ENCODE data around the gene KCNMB1.

DNA sequence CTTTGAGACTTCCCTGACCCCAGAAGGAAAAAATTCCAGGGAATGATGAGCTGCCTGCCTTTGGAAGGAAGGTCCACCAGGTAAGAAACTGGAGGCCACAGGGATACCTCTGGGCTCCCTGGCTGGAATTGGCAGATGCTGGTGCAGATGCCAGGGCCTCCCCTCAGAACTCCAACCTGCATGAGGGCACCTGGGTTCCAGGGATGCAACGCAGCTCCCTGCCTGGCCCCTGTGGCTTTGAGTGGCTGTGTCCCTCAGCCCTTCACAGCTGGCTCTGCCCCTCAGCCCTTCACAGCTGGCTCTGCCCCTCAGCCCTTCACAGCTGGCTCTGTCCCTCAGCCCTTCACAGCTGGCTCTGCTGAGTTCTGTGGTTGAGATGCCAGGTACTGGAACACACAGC lies 13.9 kb downstream of the KCNMB1 start:
- TF ChIP-seq, protein P1, sequence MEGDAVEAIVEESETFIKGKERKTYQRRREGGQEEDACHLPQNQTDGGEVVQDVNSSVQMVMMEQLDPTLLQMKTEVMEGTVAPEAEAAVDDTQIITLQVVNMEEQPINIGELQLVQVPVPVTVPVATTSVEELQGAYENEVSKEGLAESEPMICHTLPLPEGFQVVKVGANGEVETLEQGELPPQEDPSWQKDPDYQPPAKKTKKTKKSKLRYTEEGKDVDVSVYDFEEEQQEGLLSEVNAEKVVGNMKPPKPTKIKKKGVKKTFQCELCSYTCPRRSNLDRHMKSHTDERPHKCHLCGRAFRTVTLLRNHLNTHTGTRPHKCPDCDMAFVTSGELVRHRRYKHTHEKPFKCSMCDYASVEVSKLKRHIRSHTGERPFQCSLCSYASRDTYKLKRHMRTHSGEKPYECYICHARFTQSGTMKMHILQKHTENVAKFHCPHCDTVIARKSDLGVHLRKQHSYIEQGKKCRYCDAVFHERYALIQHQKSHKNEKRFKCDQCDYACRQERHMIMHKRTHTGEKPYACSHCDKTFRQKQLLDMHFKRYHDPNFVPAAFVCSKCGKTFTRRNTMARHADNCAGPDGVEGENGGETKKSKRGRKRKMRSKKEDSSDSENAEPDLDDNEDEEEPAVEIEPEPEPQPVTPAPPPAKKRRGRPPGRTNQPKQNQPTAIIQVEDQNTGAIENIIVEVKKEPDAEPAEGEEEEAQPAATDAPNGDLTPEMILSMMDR (IDR thresholded peaks at IDR 0.05), result no peak
- no peak for TF ChIP-seq EZH2 (IDR thresholded peaks at IDR 0.05; ENCODE audit: borderline replicate concordance, insufficient read depth, low read depth, low read length, poor library complexity, severe bottlenecking)

Data from B cell (primary cell).